K562 (cell line): Measurements from ENCODE around the gene PPP2R1B. TPM values are rescaled to one million over a fixed set of nuclear protein-coding genes. Genes with fewer than 3 reads are reported as not detected.

ENCODE experiments used
- ATAC-seq: fragments of 200-7000 bp; cut with Tn5 transposase; 3 replicates; pipeline ENCODE4 v1.9.1; 2020; ENCODE audit warnings: moderate library complexity
- BruUV-seq: library from RNA; stranded (reverse); fragments of 400-500 nt; replicated peaks from 2 replicates; lab custom pipeline; 2021; lab: Mats Ljungman, UMichigan
- CTCF ChIA-PET: fragments of 300-600 bp; formaldehyde crosslinking; extraction: SDS; loops from one replicate; lab custom pipeline; 2021; ENCODE audit warnings: low intra/inter-chr PET ratio; lab: Yijun Ruan, JAX
- POLR2A ChIA-PET: fragments of 300-600, 350-650 bp; sonication (Branson Sonifier 250); formaldehyde crosslinking; extraction: SDS; loops from one replicate; lab custom pipeline; 2021; ENCODE audit warnings: antibody characterized with exemption, inconsistent platforms; lab: Yijun Ruan, JAX
- DNase-seq, 4 experiments: peaks; one replicate each; pipeline versions ENCODE4 v3.0.0 to v3.0.0-alpha.2; 2011 to 2018; ENCODE audit warnings: low spot score in 3 of 4, mixed read lengths in 3 of 4; ENCODE audit errors: extremely low read depth in 1 of 4
- FAIRE-seq: peaks from 2 replicates; lab custom pipeline; 2011; peaks lifted over from hg19 to GRCh38; lab: Jason Lieb, UNC
- H2AFZ ChIP-seq: 2 replicates; pipeline ENCODE4 v1.6.0; 2011; ENCODE audit warnings: low read depth, low read length, control low read depth, inconsistent platforms
- H3K27ac ChIP-seq: fragments of 200-600 bp; 3 replicates; pipeline ENCODE4 v1.8.0; 2011; ENCODE audit warnings: low read depth, mild to moderate bottlenecking, control low read depth, inconsistent platforms, low read length, moderate library complexity, mixed read lengths; ENCODE audit errors: extremely low read depth
- H3K27me3 ChIP-seq, 2 experiments: fragments of 300-600 bp in 1 of 2; 2 replicates in 1 of 2; 3 replicates in 1 of 2; pipeline versions ENCODE4 v1.6.0 to v1.8.0; 2011; ENCODE audit warnings: inconsistent platforms in 2 of 2, low read length in 2 of 2, mild to moderate bottlenecking in 1 of 2, mixed read lengths in 1 of 2, moderate library complexity in 1 of 2; ENCODE audit not compliant: control insufficient read depth in 2 of 2, insufficient read depth in 2 of 2
- H3K36me3 ChIP-seq: fragments of 300-600 bp; 3 replicates; pipeline ENCODE4 v1.8.0; 2011; ENCODE audit warnings: mild to moderate bottlenecking, low read length, inconsistent platforms; ENCODE audit not compliant: control insufficient read depth, insufficient read depth
- H3K4me1 ChIP-seq, 2 experiments: fragments of 200-600 bp in 1 of 2; replicated peaks in 1 of 2; 2 replicates in 1 of 2; 3 replicates in 1 of 2; pipeline versions ENCODE4 v1.5.1 to v1.8.0; 2011; ENCODE audit warnings: inconsistent platforms in 2 of 2, low read length in 2 of 2, mild to moderate bottlenecking in 1 of 2, mixed read lengths in 1 of 2, moderate library complexity in 1 of 2; ENCODE audit not compliant: control insufficient read depth in 2 of 2, insufficient read depth in 2 of 2
- H3K4me2 ChIP-seq: 2 replicates; pipeline ENCODE4 v1.6.1; 2011; ENCODE audit warnings: low read length, control low read depth, inconsistent platforms, mixed read lengths; ENCODE audit not compliant: insufficient read depth
- H3K4me3 ChIP-seq: fragments of 200-600 bp; sonication (generic), shearing (Covaris generic); 2 replicates; pipeline ENCODE4 v1.5.1; 2016; ENCODE audit warnings: control low read depth, inconsistent platforms
- H3K79me2 ChIP-seq: fragments of 200-600 bp; 3 replicates; pipeline ENCODE4 v1.8.0; 2011; ENCODE audit warnings: low read length, inconsistent platforms; ENCODE audit not compliant: control insufficient read depth, insufficient read depth
- H3K9ac ChIP-seq, 2 experiments: 2 replicates each; pipeline versions ENCODE4 v1.6.0 to v1.6.1; 2011; ENCODE audit warnings: low read depth in 2 of 2, low read length in 2 of 2, control low read depth in 1 of 2, inconsistent platforms in 1 of 2, mild to moderate bottlenecking in 1 of 2, mixed read lengths in 1 of 2; ENCODE audit not compliant: insufficient read depth in 1 of 2
- H3K9me1 ChIP-seq: one replicate; pipeline ENCODE4 v1.6.0; 2011; ENCODE audit warnings: inconsistent platforms, mild to moderate bottlenecking, low read length, moderate library complexity; ENCODE audit not compliant: control insufficient read depth, insufficient read depth
- H3K9me3 ChIP-seq: replicated peaks from 2 replicates; pipeline ENCODE4 v1.5.1; 2011; ENCODE audit warnings: low read depth, low read length, inconsistent platforms; ENCODE audit not compliant: control insufficient read depth, insufficient read depth
- H4K20me1 ChIP-seq: replicated peaks from 2 replicates; pipeline ENCODE4 v1.6.1; 2011; ENCODE audit warnings: low read length, inconsistent platforms, mixed read lengths; ENCODE audit not compliant: control insufficient read depth, insufficient read depth
- BDP1 ChIP-seq: IDR thresholded peaks from 3 replicates; pipeline ENCODE4 v1.6.1; 2011; ENCODE audit not compliant: insufficient read length, insufficient read depth
- ESRRA ChIP-seq: fragments of 450-650 bp; IDR thresholded peaks from 2 replicates; pipeline ENCODE4 v1.6.1; 2014; ENCODE audit warnings: low read depth, mild to moderate bottlenecking, moderate library complexity, borderline replicate concordance
- GABPB2 ChIP-seq: fragments of 250-450 bp; sonication (Bioruptor Pico); conservative IDR thresholded peaks from 2 replicates; pipeline ENCODE4 v1.5.1; 2021; ENCODE audit warnings: mild to moderate bottlenecking
- HNRNPH1 ChIP-seq: fragments of 200-400 bp; formaldehyde crosslinking; optimal IDR thresholded peaks from 2 replicates; pipeline ENCODE3; 2017; ENCODE audit warnings: low read depth, mild to moderate bottlenecking, low read length, moderate library complexity
- RFX7 ChIP-seq: fragments of 250-450 bp; sonication (Bioruptor Pico); IDR thresholded peaks from 2 replicates; pipeline ENCODE4 v1.5.1; 2021; ENCODE audit warnings: mild to moderate bottlenecking
- SUPT5H ChIP-seq: fragments of 450-650 bp; IDR thresholded peaks from 2 replicates; pipeline ENCODE4 v1.6.1; 2016
- TEAD2 ChIP-seq: fragments of 450-650 bp; IDR thresholded peaks from 2 replicates; pipeline ENCODE4 v1.6.1; 2016; ENCODE audit warnings: missing genetic modification characterization, control low read depth, missing compliant biosample characterization
- ZC3H11A ChIP-seq: IDR thresholded peaks from 2 replicates; pipeline ENCODE4 v1.6.1; 2012; ENCODE audit warnings: low read depth, low read length, improper control_type of control experiment
- ZNF174 ChIP-seq: fragments of 250-450 bp; sonication (Bioruptor Pico); IDR thresholded peaks from 2 replicates; pipeline ENCODE4 v1.4.0; 2020; ENCODE audit warnings: mild to moderate bottlenecking
- WGBS: fragments of 100-300 bp; shearing (Covaris generic); methylation state at CpG from one replicate; pipeline ENCODE4 v1.1.6; 2016; ENCODE audit warnings: low coverage, mixed read lengths; ENCODE audit not compliant: insufficient coverage; ENCODE audit errors: missing lambda C conversion rate; 5-methylcytosine and 5-hydroxymethylcytosine counted together
- in situ Hi-C: fragments of 300-500 bp; cut with MboI; formaldehyde crosslinking; loops from 4 replicates; pipeline ENCODE4 v1.15.0; 2018; ENCODE audit warnings: inconsistent platforms, mixed read lengths
- intact Hi-C: fragments of 100-400 bp; cut with micrococcal nuclease; formaldehyde crosslinking; loops from 2 replicates; pipeline ENCODE4 v1.14.2; 2022
- polyA plus RNA-seq, 8 experiments: library from polyadenylated mRNA; depleted of rRNA in 4 of 8; stranded (reverse) in 5 of 8; unstranded in 3 of 8; fragments of >200 nt; fragmentation: Nextera tagmentation in 2 of 8; fragmentation: Illumina TruSeq in 1 of 8; extraction: Ambion mirVana in 2 of 8; extraction: Trizol in 1 of 8; gene quantifications; 2 replicates each; pipeline versions ENCODE4 v1.2.1 to v1.2.3, GENCODE V29; 2011 to 2014; ENCODE audit warnings: inconsistent platforms in 1 of 8, missing spikeins in 1 of 8
- total RNA-seq, 7 experiments: library from RNA; depleted of rRNA in 6 of 7; stranded (reverse); fragments of >200 nt in 6 of 7; fragmentation: Illumina TruSeq in 2 of 7; extraction: Trizol in 2 of 7; gene quantifications; 2 replicates each; pipeline versions ENCODE4 v1.2.1 to v1.2.3, GENCODE V29; 2011 to 2021; ENCODE audit warnings: low replicate concordance in 1 of 7
- TF ChIP-seq, protein P1 (sequence below): fragments of 450-650 bp; IDR thresholded peaks from 2 replicates; pipeline ENCODE4 v1.6.1; 2017; ENCODE audit warnings: antibody characterized with exemption, mild to moderate bottlenecking
- TF ChIP-seq, protein P2 (sequence below), 2 experiments: fragments of 150-350 bp in 1 of 2; IDR thresholded peaks; 2 replicates each; pipeline ENCODE4 v1.6.1; 2012 to 2016; ENCODE audit warnings: low read depth in 2 of 2, low read length in 2 of 2, mild to moderate bottlenecking in 1 of 2, moderate library complexity in 1 of 2

The PPP2R1B gene
- total and polyA plus RNA-seq, 9 of the 15 experiments (the other 6 are each of a cell fraction or from before 2014, with no cell fraction given) = 24.6 to 68.5 (median 39.8) TPM

DNA sequence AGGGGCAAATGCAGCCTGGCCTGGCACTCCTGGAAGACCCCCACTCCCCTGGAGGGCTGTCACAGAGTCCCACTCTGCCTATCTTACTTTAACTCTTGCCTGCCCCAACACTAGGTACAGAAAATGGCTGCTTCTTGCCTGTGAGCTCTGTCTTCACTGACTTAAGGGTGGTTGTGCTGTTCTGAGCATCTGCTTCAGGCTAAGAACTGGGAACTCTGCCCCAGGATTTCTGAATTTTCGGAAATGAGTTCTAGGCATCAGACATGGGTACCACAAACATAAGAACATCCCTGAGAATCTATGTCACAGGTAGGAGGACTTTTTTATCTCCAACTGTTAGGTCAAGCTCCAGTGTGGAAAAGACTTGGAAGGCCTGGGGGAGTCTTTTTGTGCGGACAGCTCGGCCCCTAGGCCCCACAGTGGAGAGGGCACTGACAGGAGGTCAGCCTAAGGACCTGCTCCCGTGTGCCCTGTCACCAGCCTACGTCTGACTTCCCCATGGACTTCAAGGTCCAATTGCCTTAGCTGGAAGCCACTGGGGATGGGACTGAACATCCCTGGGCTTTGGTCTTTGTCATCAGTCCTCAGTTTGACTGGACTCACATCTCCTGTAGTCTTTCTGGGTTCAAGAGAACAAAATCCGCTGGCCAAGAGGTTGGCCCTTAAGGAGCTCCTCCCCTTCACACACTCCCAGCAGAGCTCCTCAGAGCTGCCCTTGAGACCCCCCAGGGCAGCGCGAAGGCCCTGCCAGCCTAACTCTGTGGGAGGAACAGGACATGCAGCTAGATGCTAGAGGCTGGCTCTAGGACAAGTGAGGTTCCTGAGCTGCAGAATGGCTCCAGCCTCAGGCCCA lies 31.9 kb downstream of the PPP2R1B start:
- no peak overlapping the region for H3K4me2 ChIP-seq
- no TSS peak for BruUV-seq
- in situ Hi-C loops = no loop called here
- H3K79me2 ChIP-seq = no peaks in the 10 kb centered on the region
- H3K4me1 ChIP-seq = peaks cover 7 to 15% of the 10 kb centered on the region in 2 experiments; a peak in 4 of 5 replicates
- no peaks in the 10 kb centered on the region for H3K27me3 ChIP-seq
- 68% methylated on average over 7 of the region's 8 CpGs for WGBS
- no peak overlapping the region for H2AFZ ChIP-seq
- FAIRE-seq (no peak), ATAC-seq (no peak; the same call in 2 of the 3 replicates), DNase-seq (no peak)
- POLR2A ChIA-PET = interaction anchor here (0.7 to 1.2 kb wide), 5 partner anchors 10 to 123 kb away, joined by 3 to 6 read pairs (median 4); no protein-coding TSS in a partner anchor
- H3K36me3 ChIP-seq = peaks cover 17% of the 10 kb centered on the region; the same call in 1 of the 3 replicates
- no peak overlapping the region for H3K4me3 ChIP-seq
- CTCF ChIA-PET = no interaction called here
- peak overlapping the region in 1 of 2 experiments; percentile 46; a peak in 1 of 4 replicates for H3K9ac ChIP-seq
- no peak overlapping the region for H3K27ac ChIP-seq
- H3K9me1 ChIP-seq = no peaks in the 10 kb centered on the region
- H4K20me1 ChIP-seq = peaks cover 4% of the 10 kb centered on the region; the same call in 1 of the 2 replicates
- intact Hi-C loops = no loop called here
- no peaks in the 10 kb centered on the region for H3K9me3 ChIP-seq
- TF ChIP-seq ZNF174 (no peak), RFX7 (CRISPR knock-in tag) (no peak), BDP1 (no peak), SUPT5H (no peak), HNRNPH1 (no peak), TEAD2 (tag) (no peak), ZC3H11A (no peak), ESRRA (no peak), GABPB2 (CRISPR knock-in tag) (no peak)
- TF ChIP-seq, protein P1, sequence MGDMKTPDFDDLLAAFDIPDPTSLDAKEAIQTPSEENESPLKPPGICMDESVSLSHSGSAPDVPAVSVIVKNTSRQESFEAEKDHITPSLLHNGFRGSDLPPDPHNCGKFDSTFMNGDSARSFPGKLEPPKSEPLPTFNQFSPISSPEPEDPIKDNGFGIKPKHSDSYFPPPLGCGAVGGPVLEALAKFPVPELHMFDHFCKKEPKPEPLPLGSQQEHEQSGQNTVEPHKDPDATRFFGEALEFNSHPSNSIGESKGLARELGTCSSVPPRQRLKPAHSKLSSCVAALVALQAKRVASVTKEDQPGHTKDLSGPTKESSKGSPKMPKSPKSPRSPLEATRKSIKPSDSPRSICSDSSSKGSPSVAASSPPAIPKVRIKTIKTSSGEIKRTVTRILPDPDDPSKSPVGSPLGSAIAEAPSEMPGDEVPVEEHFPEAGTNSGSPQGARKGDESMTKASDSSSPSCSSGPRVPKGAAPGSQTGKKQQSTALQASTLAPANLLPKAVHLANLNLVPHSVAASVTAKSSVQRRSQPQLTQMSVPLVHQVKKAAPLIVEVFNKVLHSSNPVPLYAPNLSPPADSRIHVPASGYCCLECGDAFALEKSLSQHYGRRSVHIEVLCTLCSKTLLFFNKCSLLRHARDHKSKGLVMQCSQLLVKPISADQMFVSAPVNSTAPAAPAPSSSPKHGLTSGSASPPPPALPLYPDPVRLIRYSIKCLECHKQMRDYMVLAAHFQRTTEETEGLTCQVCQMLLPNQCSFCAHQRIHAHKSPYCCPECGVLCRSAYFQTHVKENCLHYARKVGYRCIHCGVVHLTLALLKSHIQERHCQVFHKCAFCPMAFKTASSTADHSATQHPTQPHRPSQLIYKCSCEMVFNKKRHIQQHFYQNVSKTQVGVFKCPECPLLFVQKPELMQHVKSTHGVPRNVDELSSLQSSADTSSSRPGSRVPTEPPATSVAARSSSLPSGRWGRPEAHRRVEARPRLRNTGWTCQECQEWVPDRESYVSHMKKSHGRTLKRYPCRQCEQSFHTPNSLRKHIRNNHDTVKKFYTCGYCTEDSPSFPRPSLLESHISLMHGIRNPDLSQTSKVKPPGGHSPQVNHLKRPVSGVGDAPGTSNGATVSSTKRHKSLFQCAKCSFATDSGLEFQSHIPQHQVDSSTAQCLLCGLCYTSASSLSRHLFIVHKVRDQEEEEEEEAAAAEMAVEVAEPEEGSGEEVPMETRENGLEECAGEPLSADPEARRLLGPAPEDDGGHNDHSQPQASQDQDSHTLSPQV = no peak
- TF ChIP-seq, protein P2, sequence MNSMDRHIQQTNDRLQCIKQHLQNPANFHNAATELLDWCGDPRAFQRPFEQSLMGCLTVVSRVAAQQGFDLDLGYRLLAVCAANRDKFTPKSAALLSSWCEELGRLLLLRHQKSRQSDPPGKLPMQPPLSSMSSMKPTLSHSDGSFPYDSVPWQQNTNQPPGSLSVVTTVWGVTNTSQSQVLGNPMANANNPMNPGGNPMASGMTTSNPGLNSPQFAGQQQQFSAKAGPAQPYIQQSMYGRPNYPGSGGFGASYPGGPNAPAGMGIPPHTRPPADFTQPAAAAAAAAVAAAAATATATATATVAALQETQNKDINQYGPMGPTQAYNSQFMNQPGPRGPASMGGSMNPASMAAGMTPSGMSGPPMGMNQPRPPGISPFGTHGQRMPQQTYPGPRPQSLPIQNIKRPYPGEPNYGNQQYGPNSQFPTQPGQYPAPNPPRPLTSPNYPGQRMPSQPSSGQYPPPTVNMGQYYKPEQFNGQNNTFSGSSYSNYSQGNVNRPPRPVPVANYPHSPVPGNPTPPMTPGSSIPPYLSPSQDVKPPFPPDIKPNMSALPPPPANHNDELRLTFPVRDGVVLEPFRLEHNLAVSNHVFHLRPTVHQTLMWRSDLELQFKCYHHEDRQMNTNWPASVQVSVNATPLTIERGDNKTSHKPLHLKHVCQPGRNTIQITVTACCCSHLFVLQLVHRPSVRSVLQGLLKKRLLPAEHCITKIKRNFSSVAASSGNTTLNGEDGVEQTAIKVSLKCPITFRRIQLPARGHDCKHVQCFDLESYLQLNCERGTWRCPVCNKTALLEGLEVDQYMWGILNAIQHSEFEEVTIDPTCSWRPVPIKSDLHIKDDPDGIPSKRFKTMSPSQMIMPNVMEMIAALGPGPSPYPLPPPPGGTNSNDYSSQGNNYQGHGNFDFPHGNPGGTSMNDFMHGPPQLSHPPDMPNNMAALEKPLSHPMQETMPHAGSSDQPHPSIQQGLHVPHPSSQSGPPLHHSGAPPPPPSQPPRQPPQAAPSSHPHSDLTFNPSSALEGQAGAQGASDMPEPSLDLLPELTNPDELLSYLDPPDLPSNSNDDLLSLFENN (IDR thresholded peaks at IDR 0.05; ENCODE audit: low read depth in 2 of 2, low read length in 2 of 2) = no peak
